Measurements from ENCODE around the gene PRC1. TPM values are rescaled to one million over a fixed set of nuclear protein-coding genes. Genes with fewer than 3 reads are reported as not detected.

Gene PRC1
- polyA plus RNA-seq, 1 experiment: 199 TPM

DNA sequence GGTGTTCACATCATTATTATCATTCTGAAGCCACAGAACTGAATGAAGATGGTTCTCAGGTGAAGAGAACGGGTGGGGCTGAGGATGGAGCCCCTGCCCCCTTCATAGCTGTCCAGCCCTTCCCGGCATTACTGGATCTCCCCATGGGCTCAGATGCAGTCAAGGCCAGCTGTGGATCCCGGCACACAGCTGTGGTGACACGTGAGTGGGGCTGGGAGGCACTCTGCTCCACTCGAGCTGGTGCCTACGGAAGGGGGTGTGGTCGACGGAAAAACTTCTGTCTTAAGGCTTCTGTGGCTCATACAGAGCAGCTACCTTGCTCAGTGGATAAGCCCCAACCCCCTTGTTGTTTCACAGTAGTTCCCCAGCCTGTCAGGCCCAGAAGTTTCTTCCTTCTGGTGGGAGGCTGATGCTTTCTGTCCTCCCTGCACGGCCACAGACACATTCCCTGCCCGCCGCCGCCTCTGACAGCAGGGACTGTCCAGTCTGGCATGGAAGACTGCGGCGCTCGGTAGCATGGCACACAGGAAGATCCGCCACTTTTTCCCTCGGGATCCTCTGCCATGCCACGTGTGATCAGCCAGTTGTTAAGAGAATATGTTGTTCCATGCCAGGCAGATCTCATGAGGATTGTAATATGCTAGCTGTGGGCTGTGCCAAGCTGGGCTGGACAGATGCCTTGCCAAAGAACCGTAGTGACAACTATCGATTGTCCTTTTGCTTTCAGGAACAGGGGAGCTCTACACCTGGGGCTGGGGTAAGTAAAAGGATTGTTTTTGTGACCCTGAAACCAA is 33.8 kb downstream of the PRC1 start:
- no peak for DNase-seq (ENCODE audit: low read depth)
- ChIA-PET POLR2A (no interaction called here), CTCF (interaction anchor here (1.0 to 9.3 kb wide), 4 partner anchors 10 to 91 kb away, joined by 3 to 122 read pairs (median 4); no protein-coding TSS in a partner anchor)
- TF ChIP-seq CTCF (IDR thresholded peaks at IDR 0.05; ENCODE audit: insufficient read depth, low read depth, low read length): no peak
- Histone ChIP-seq H3K27me3 (ENCODE audit: control insufficient read depth, insufficient read depth, low read length) (no peaks in the 10 kb centered on the region), H3K4me3 (ENCODE audit: low read depth, low read length) (no peak overlapping the region), H3K36me3 (ENCODE audit: control insufficient read depth, insufficient read depth, low read length) (peaks cover 9% of the 10 kb centered on the region)

DNA sequence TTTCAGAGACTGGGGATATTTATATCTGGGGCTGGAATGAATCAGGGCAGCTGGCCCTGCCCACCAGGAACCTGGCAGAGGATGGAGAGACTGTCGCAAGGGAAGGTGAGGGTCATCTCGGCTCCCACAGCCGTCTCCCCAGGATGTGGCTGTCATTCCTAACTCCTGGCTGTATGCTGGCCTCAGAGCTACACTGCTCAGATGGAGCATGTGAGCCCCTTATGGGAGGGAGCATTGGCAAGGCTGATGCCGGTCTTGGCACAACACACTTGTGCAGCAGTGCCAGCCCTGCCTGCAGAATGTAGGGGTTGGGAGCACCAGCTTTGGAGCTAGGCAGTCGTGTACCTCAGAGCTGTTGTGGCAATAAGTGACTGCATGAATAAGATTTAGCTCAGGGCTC is 34.4 kb downstream of the PRC1 start:
- H3K4me3 ChIP-seq (ENCODE audit: low read depth, low read length): no peak overlapping the region
- POLR2A ChIA-PET: no interaction called here
- no peak for DNase-seq (ENCODE audit: low read depth)
- peaks cover 9% of the 10 kb centered on the region for H3K36me3 ChIP-seq (ENCODE audit: control insufficient read depth, insufficient read depth, low read length)
- H3K27me3 ChIP-seq (ENCODE audit: control insufficient read depth, insufficient read depth, low read length): no peaks in the 10 kb centered on the region
- CTCF ChIA-PET: interaction anchor here (1.0 to 9.3 kb wide), 4 partner anchors 11 to 91 kb away, joined by 3 to 122 read pairs (median 45); no protein-coding TSS in a partner anchor
- TF ChIP-seq CTCF (IDR thresholded peaks at IDR 0.05; ENCODE audit: insufficient read depth, low read depth, low read length): no peak

GRCh38 chr15:90959028-90959595 is 35.2 kb downstream of the PRC1 start:
- H3K36me3 ChIP-seq (ENCODE audit: control insufficient read depth, insufficient read depth, low read length): peaks cover 8% of the 10 kb centered on the region
- ChIA-PET POLR2A (no interaction called here), CTCF (interaction anchor here (6.3 to 9.3 kb wide), 2 partner anchors 25 to 92 kb away, joined by 84 to 122 read pairs; no protein-coding TSS in a partner anchor)
- no peak for TF ChIP-seq CTCF (IDR thresholded peaks at IDR 0.05; ENCODE audit: insufficient read depth, low read depth, low read length)
- DNase-seq (ENCODE audit: low read depth): no peak
- H3K4me3 ChIP-seq (ENCODE audit: low read depth, low read length): no peak overlapping the region
- H3K27me3 ChIP-seq (ENCODE audit: control insufficient read depth, insufficient read depth, low read length): no peaks in the 10 kb centered on the region

DNA sequence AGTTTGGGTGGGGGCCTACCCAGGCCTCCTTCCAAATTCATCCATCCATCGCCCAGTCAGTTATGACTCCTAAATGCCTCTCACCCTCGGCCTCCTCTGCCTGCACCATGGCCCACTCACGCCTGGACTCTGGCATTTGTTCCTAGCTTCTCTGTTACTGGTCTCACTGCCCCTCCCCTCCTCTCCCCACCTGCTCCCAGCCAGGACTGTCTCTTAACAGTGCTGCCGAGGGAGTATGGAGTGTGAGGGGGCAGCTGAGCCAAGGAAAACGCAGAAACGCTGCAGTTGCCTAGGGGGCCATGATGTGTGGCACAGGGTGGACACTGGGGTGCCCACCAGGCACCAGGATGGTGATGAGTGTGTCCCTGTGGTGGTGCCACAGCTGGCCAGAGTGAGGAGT is 36.5 kb downstream of the PRC1 start:
- TF ChIP-seq CTCF (IDR thresholded peaks at IDR 0.05; ENCODE audit: insufficient read depth, low read depth, low read length): no peak
- Histone ChIP-seq H3K27me3 (ENCODE audit: control insufficient read depth, insufficient read depth, low read length) (no peaks in the 10 kb centered on the region), H3K36me3 (ENCODE audit: control insufficient read depth, insufficient read depth, low read length) (peaks cover 18% of the 10 kb centered on the region), H3K4me3 (ENCODE audit: low read depth, low read length) (no peak overlapping the region; the same call in 1 of the 2 replicates)
- DNase-seq (ENCODE audit: low read depth): no peak
- CTCF ChIA-PET: interaction anchor here (0.5 to 9.3 kb wide), 19 partner anchors 9 to 457 kb away, joined by 3 to 122 read pairs (median 15); partner anchors contain the start of genes HDDC3, PRC1 and UNC45A
- POLR2A ChIA-PET: no interaction called here

All from BJ (cell line).